Keratinocyte (primary cell): ENCODE results near the gene KRTAP2-2. TPM values are rescaled to one million over a fixed set of nuclear protein-coding genes. Genes with fewer than 3 reads are reported as not detected.
A peak's percentile ranks its signal among the peaks of the same experiment; 100 is the strongest.

Source experiments
- DNase-seq: peaks from one replicate; pipeline ENCODE4 v3.0.0-alpha.2; 2011; ENCODE audit warnings: low read depth, missing footprints, low spot score
- FAIRE-seq: peaks from 2 replicates; lab custom pipeline; 2011; peaks lifted over from hg19 to GRCh38; lab: Jason Lieb, UNC
- H2AFZ ChIP-seq: 2 replicates; pipeline ENCODE4 v1.6.0; 2012; ENCODE audit warnings: low read length, control low read depth, inconsistent platforms; ENCODE audit not compliant: control insufficient read depth
- H3K27ac ChIP-seq: 2 replicates; pipeline ENCODE4 v1.5.1; 2011; ENCODE audit warnings: low read length; ENCODE audit not compliant: control insufficient read depth, insufficient read depth
- H3K27me3 ChIP-seq: 3 replicates; pipeline ENCODE4 v1.6.0; 2011; ENCODE audit warnings: low read length; ENCODE audit not compliant: control insufficient read depth, insufficient read depth; ENCODE audit errors: extremely low read depth
- H3K36me3 ChIP-seq, 2 experiments: 2 replicates in 1 of 2; 3 replicates in 1 of 2; pipeline ENCODE4 v1.5.1; 2011; ENCODE audit warnings: low read length in 2 of 2, mild to moderate bottlenecking in 1 of 2; ENCODE audit not compliant: control insufficient read depth in 2 of 2, insufficient read depth in 2 of 2; ENCODE audit errors: extremely low read depth in 1 of 2
- H3K4me1 ChIP-seq: 3 replicates; pipeline ENCODE4 v1.5.1; 2011; ENCODE audit warnings: low read length; ENCODE audit not compliant: control insufficient read depth, insufficient read depth; ENCODE audit errors: extremely low read depth
- H3K4me2 ChIP-seq: 3 replicates; pipeline ENCODE4 v1.6.0; 2011; ENCODE audit warnings: low read depth, low read length; ENCODE audit not compliant: control insufficient read depth, insufficient read depth; ENCODE audit errors: extremely low read depth
- H3K4me3 ChIP-seq, 3 experiments: fragments of 200-600 bp in 1 of 3; sonication (generic) in 1 of 3; 2 replicates in 2 of 3; 3 replicates in 1 of 3; pipeline ENCODE4 v1.5.1; 2011 to 2016; ENCODE audit warnings: low read length in 3 of 3, mild to moderate bottlenecking in 3 of 3, control low read depth in 2 of 3, inconsistent platforms in 1 of 3, low read depth in 1 of 3, mixed read lengths in 1 of 3, mixed run types in 1 of 3, moderate library complexity in 1 of 3; ENCODE audit not compliant: control insufficient read depth in 2 of 3, insufficient read depth in 2 of 3; ENCODE audit errors: extremely low read depth in 1 of 3
- H3K79me2 ChIP-seq: 2 replicates; pipeline ENCODE4 v1.6.0; 2012; ENCODE audit warnings: low read length; ENCODE audit not compliant: control insufficient read depth, insufficient read depth
- H3K9ac ChIP-seq: 3 replicates; pipeline ENCODE4 v1.6.0; 2011; ENCODE audit warnings: low read length; ENCODE audit not compliant: control insufficient read depth, insufficient read depth; ENCODE audit errors: extremely low read depth
- H3K9me1 ChIP-seq: 3 replicates; pipeline ENCODE4 v1.6.0; 2011; ENCODE audit warnings: low read length; ENCODE audit not compliant: control insufficient read depth, insufficient read depth; ENCODE audit errors: extremely low read depth
- H3K9me3 ChIP-seq: 2 replicates; pipeline ENCODE4 v1.5.1; 2012; ENCODE audit warnings: low read depth, low read length; ENCODE audit not compliant: control insufficient read depth
- H4K20me1 ChIP-seq: 3 replicates; pipeline ENCODE4 v1.6.0; 2011; ENCODE audit warnings: low read length; ENCODE audit not compliant: control insufficient read depth, insufficient read depth; ENCODE audit errors: extremely low read depth
- CTCF ChIP-seq, 3 experiments: IDR thresholded peaks in 1 of 3; conservative IDR thresholded peaks in 1 of 3; optimal IDR thresholded peaks in 1 of 3; 2 replicates in 2 of 3; 3 replicates in 1 of 3; pipeline versions ENCODE3 to v1.5.1; 2011; ENCODE audit warnings: low read length in 3 of 3, mild to moderate bottlenecking in 3 of 3, moderate library complexity in 2 of 3, control low read depth in 1 of 3, inconsistent platforms in 1 of 3; ENCODE audit not compliant: insufficient read depth in 2 of 3; ENCODE audit errors: extremely low read depth in 1 of 3
- EZH2 ChIP-seq: IDR thresholded peaks from one replicate; pipeline ENCODE4 v1.6.1; 2012; ENCODE audit warnings: inconsistent platforms, mild to moderate bottlenecking, low read length, moderate library complexity
- dilution Hi-C: fragments of 300-500 bp; cut with MboI; formaldehyde crosslinking; loops from one replicate; pipeline ENCODE4 v1.7.0; 2020; ENCODE audit warnings: low sequenced_read_pairs; ENCODE audit not compliant: extremely low pct_ligation_motif_present
- polyA plus RNA-seq, 5 experiments: library from polyadenylated mRNA; depleted of rRNA in 3 of 5; stranded (reverse) in 3 of 5; stranded (forward) in 1 of 5; unstranded in 1 of 5; fragments of >200 nt; gene quantifications; 1 replicate in 1 of 5; 2 replicates in 3 of 5; 3 replicates in 1 of 5; pipeline versions ENCODE4 v1.2.1 to v1.2.3, GENCODE V29; 2011 to 2012; ENCODE audit warnings: missing spikeins in 2 of 5, low read depth in 1 of 5, low replicate concordance in 1 of 5

KRTAP2-2 gene
- polyA plus RNA-seq, 1 donor (not counting 4 experiments of a cell fraction or from before 2014, with no cell fraction given), result not detected

GRCh38 chr17:41029633-41030245 is 25.3 kb downstream of the KRTAP2-2 start, which contains the start of gene KRTAP1-4:
TSS of gene KRTAP1-4 (minus strand) at chr17:41030195. CDS start at chr17:41030078, 117 bp downstream.
- H3K4me2 ChIP-seq, result no peak within 1 kb of the TSS
- TF ChIP-seq EZH2 (no peak), CTCF (optimal IDR thresholded peaks at IDR 0.05 in 1 of 3, IDR thresholded peaks at IDR 0.05 in 1 of 3, conservative IDR thresholded peaks at IDR 0.05 in 1 of 3; ENCODE audit: extremely low read depth in 1 of 3, insufficient read depth in 2 of 3, low read length in 3 of 3) (no peak)
- no peaks in the 10 kb centered on the region for H3K36me3 ChIP-seq
- H3K9ac ChIP-seq, result no peak within 1 kb of the TSS
- no peaks in the 10 kb centered on the region for H3K9me1 ChIP-seq
- no peak within 1 kb of the TSS for H3K4me3 ChIP-seq
- DNase-seq, result no peak
- dilution Hi-C loops, result no loop called here
- peaks cover 7% of the 10 kb centered on the region for H3K4me1 ChIP-seq
- H3K27ac ChIP-seq, result no peak within 1 kb of the TSS
- no peaks in the 10 kb centered on the region for H3K27me3 ChIP-seq
- H4K20me1 ChIP-seq, result no peaks in the 10 kb centered on the region
- H3K9me3 ChIP-seq, result no peaks in the 10 kb centered on the region
- H3K79me2 ChIP-seq, result no peaks in the 10 kb centered on the region
- FAIRE-seq, result no peak
- H2AFZ ChIP-seq, result no peak within 1 kb of the TSS

- TF ChIP-seq CTCF (optimal IDR thresholded peaks at IDR 0.05 in 1 of 3, IDR thresholded peaks at IDR 0.05 in 1 of 3, conservative IDR thresholded peaks at IDR 0.05 in 1 of 3; ENCODE audit: extremely low read depth in 1 of 3, insufficient read depth in 2 of 3, low read length in 3 of 3) (no peak), EZH2 (no peak)
- Histone ChIP-seq H3K4me1 (peaks cover 7% of the 10 kb centered on the region), H4K20me1 (no peaks in the 10 kb centered on the region), H3K27ac (no peak within 1 kb of the TSS), H3K9me1 (no peaks in the 10 kb centered on the region), H3K9me3 (no peaks in the 10 kb centered on the region), H3K36me3 (no peaks in the 10 kb centered on the region), H3K79me2 (no peaks in the 10 kb centered on the region), H2AFZ (peak within 1 kb of the TSS; percentile 40), H3K27me3 (no peaks in the 10 kb centered on the region), H3K9ac (no peak within 1 kb of the TSS), H3K4me3 (no peak within 1 kb of the TSS), H3K4me2 (peak within 1 kb of the TSS; percentile 48)
- dilution Hi-C loops, result no loop called here
- FAIRE-seq (peak; percentile 70), DNase-seq (no peak)
Measured at GRCh38 chr17:41026715-41027471, 28.1 kb downstream of the KRTAP2-2 start, which contains the start of gene KRTAP1-5. TSS of gene KRTAP1-5 (minus strand) at chr17:41027208. CDS start at chr17:41027155, 53 bp downstream.
